HK-2 (cell line): ENCODE data around the gene IFIT1B.
"Not testable (repeated sequence)": the region's sequence is repeated elsewhere in the genome, so short reads cannot be mapped to it uniquely, and the experiment has no call there.

ENCODE experiments used
- DNase-seq: peaks from one replicate; pipeline ENCODE4 v3.0.0-alpha.2; 2018; ENCODE audit not compliant: unreplicated experiment

Gene IFIT1B

DNA sequence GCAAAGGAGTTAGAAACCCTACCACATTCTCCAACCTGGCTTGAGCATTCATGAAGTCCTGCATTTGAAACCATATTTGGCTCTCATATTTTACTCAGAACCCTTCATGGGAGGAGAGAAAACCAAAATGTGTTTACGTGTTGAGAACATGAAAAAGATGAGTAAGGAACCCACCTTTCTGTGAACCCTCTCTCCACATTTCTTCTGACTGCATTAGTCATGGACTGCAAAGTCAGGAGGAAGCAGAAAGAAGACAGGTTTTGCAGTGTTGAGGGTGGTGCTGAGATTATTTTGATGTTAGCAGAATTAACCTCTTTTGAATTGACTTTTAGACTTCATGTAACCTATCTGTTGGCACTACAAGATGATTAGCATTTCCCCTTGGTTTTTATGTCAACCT, 4.9 kb downstream of the IFIT1B start:
- DNase-seq = no peak

DNA sequence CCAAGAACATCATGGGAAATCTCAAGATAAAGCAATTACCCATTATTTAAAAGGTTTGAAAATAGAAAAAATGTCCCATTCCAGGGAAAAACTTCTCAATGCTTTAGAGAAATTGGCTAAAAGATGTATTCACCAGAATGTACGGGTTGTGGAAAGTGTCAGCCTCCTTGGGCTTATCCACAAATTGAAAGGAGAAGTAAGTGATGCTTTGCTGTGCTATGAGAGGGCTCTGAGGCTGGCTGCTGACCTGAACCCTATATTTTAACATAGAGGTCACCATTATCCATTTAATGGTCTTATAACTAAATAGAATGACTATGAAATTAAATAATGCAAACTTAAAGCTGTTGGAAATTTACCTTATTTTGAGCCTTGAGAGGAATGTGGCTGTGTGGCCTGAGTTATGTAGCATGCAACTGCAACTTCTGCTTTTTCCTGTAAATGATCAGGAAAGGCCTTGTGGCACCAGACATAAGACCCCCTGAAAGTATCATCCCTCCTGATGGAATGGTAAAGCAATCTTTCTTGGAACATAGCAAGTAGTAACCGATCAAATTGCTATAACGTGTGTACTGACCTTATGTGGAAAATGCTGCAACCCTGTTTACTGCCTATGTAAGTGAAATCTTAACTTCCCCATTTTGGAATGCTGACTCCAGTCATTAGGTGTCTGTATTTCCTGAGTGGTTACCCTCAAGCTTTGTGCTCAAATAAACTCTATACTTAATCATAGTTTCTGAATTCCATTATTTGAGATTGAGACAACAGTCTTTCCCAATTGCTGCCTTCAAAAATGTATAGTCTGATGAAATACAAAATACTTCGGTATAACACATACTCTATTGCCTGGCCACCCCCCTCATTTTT, 6.9 kb downstream of the IFIT1B start:
- DNase-seq = no peak

- DNase-seq = no peak
Observed at GRCh38 chr10:89388806-89389205, 10.9 kb downstream of the IFIT1B start.

DNA sequence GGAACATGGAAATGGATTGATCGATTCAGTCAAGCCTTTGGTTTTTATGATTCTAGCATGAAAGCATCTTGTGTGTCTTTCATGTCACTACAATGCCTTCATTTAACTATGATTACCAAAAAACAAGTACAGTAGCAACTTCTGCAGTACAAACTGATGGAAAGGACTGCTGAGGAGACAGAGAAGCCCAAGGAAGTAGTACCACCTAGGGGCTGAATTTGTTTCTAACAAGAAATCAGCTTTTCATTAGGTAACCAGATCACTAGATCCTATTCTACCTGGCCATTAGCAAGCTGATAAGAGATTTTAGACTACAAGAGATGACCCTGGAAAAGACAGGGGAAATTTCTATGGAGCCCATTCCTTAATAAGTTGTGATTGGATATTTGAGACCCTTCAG, 11.4 kb downstream of the IFIT1B start:
- DNase-seq = no peak

DNA sequence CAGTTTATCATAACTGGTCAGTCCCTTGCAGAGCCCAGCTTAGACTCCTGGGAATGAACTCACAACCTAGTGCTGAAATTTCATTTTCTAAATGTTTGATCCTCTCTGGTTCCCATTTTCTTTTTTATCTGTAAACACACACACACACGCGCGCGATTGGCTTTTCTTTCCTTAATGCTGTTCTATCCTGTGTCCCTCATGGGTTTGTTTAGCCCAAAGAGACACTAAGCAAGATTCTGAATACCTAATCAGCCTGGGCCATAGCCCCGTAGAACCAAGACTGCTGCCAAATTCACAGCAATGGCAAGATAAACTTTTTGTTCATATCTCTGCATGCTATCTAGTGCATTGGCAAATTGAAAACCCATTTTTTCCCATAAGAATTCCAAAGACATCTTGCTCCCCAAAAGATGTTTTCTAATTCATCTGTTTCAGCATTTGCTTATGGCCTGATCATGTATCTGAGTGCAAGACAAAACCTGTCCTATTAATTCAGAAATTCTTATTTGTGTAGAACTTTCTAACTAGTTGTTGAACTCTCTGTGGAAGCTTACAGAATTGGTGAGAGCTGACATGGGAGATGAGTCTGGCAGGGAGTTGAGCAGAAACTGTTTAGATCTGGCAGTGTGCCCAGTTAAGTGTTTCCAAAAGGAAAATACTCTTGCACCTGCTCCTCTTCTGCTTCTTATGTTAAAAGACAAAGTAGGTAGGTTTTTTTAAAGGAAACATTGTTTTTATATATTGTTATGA, 12.8 kb downstream of the IFIT1B start:
- DNase-seq = no peak

- not testable (repeated sequence) for DNase-seq
Observed at GRCh38 chr10:89391226-89391576, 13.3 kb downstream of the IFIT1B start.

DNA sequence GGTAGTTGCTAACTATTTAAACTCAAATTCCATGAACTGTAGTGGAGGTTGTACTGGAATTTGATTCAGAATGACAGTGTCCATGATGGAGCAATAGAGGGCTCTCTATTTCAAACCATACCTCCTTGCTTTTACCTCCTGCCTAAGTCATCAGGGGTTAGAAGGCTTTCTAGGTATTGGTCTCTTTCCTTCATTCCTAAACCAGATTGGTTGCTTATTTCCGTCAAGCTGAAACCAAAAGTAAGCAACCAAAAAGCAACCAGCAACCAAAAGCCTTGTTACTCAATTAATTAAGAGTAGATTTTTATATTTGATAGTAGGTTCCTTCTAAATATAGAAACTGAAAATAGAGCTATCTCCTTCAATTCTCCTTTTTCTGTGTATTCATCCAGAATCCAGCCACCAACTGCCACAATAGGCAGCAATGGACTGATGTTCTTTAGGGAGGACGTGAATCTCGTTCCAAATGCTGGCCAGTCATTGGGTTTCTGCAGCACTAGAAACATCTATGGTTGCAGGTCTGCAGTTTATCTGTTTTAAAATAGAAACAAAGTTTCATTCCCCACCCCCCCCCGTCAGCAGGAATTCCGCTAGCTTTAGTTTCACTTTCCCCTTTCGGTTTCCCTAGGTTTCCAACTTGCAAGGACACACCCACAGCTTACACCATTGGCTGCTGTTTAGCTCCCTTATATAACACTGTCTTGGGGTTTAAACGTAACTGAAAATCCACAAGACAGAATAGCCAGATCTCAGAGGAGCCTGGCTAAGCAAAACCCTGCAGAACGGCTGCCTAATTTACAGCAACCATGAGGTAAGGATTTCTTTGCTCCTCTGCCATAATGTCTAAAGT, 14.3 kb downstream of the IFIT1B start, which contains the start of gene IFIT1:
TSS of gene IFIT1 (plus strand) at position 717 of the 850 bp plus-strand sequence. CDS start at position 807, 90 bp downstream.
- peak; percentile 39 for DNase-seq

DNA sequence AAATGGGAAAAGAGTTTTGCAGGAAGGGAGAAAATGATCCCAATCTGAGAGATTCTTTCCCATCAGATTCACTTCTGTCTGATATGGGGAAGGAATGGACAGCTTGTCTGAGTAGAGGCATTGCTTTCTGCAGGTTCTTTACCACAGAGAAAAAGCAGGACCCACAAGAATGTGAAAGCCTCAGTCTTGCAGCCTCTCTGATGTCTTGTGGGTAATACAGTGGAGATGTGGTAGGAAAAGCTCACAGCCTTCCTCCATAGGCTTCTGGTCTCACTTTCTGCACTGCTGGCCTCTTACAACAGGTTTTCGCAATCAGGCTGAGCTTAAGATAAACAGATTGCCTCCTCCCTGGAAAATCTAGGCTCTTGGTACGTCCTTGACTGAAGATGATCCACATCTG, 15.1 kb downstream of the IFIT1B start:
- no peak for DNase-seq

DNA sequence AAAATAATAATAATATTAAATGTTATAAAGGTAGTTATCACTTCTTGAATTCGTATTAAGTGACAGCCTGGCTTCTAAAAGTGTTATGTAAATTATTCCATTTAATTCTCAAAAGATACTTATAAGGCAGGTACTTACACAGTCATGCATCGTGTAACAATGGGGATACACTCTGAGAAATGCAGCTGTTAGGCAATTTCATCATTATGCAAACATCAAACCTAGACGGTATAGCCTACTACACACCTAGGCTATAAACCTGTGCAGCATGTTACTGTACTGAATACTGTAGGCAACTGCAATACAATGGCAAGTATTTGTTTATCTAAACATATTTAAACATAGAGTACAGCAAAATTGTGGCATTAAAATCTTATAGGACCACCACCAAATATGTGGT, 16.0 kb downstream of the IFIT1B start:
- no peak for DNase-seq

- no peak for DNase-seq
Observed at GRCh38 chr10:89395141-89395540, 17.3 kb downstream of the IFIT1B start.

- no peak for DNase-seq
Observed at GRCh38 chr10:89398003-89398749, 20.3 kb downstream of the IFIT1B start.

DNA sequence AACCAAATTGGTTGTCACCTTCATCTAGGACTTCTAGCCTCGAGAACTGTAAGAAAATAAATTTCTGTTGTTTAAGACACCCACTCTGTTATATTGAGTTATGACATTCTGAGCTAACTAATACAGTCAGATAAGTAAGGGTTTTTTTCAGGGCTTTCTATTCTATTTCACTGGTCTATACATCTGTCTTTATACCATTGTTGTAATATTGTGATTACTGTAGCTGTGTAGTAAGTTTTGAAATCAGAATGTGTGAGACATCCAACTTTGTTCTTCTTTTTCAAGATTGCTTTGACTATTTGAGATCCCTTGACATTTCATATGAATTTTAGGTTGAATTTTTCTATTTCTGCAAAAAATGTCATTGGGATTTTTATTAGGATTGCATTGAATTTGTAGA, 22.1 kb downstream of the IFIT1B start:
- no peak for DNase-seq

- DNase-seq = no peak
Observed at GRCh38 chr10:89403043-89403442, 25.2 kb downstream of the IFIT1B start.

- peak; percentile 37 for DNase-seq
Observed at GRCh38 chr10:89404104-89405047, 26.5 kb downstream of the IFIT1B start.

DNA sequence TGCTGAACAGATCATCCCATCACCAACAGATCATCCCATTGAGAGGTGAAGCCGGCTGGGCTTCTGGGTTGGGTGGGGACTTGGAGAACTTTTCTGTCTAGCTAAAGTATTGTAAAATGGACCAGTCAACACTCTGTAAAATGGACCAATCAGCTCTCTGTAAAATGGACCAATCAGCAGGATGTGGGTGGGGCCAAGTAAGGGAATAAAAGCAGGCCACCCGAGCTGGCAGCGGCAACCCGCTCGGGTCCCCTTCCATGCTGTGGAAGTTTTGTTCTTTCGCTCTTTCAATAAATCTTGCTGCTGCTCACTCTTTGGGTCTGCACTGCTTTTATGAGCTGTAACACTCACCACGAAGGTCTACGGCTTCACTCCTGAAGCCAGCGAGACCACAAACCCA, 28.3 kb downstream of the IFIT1B start:
- not testable (repeated sequence) for DNase-seq

DNA sequence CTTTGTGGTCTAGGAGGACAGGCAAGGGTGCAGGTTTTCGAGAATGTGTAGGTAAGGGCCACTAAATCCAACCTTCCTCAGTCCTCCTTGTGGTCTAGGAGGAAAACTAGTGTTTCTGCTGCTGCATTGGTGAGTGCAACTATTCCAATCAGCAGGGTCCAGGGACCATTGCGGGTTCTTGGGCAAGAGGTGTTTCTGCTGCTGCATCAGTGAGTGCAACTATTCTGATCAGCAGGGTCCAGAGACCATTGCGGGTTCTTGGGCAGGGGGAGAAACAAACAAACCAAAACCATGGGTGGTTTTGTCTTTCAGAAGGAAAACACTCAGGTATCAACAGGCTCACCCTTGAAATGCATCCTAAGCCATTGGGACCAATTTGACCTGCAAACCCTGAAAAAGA, 29.9 kb downstream of the IFIT1B start:
- not testable (repeated sequence) for DNase-seq

GRCh38 chr10:89409282-89409681, 31.4 kb downstream of the IFIT1B start:
- not testable (repeated sequence) for DNase-seq

- not testable (repeated sequence) for DNase-seq
Observed at GRCh38 chr10:89410551-89410950, 32.7 kb downstream of the IFIT1B start.

DNA sequence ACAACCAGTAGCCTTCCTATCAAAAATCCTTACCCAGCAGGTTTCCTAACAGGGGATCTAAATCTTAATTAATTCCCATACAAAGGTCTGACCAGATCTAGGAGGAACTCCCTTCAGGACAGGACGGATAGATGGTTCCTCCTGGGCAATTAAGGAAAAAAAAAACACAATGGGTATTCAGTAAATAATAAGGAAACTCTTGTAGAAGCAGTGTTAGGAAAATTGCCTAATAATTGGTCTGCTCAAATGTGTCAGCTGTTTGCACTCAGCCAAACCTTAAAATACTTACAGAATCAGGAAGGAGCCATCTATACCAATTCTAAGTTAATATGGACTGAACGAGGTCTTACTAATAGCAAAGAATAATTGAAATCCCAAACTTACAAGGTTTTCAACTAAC, 33.3 kb downstream of the IFIT1B start:
- not testable (repeated sequence) for DNase-seq

DNA sequence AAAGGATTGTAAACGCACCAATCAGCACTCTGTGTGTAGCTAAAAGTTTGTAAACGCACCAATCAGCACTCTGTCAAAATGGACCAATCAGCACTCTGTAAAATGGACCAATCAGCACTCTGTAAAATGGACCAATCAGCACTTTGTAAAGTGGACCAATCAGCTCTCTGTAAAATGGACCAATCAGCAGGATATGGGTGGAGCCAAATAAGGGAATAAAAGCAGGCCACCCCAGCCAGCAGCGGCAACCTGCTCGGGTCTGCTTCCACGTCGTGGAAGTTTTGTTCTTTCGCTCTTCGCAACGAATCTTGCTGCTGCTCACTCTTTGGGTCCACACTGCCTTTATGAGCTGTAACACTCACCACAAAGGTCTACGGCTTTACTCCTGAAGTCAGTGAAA, 34.4 kb downstream of the IFIT1B start:
- DNase-seq = not testable (repeated sequence)
